Esophagus mucosa (tissue), 1 donor: Measurements from ENCODE around the gene TMEM79. TPM values are rescaled to one million over a fixed set of nuclear protein-coding genes. Genes with fewer than 3 reads are reported as not detected.

ENCODE experiments used
- ATAC-seq: fragments of 200-7000 bp; cut with Tn5 transposase; one replicate; pipeline ENCODE4 v1.9.1; 2020
- total RNA-seq: library from RNA; stranded (reverse); gene quantifications from one replicate; pipeline ENCODE4 v1.2.4, GENCODE V29; 2023
- donor health status: DM: yes; HTN: yes; CAD: no.

The TMEM79 gene
- 110 TPM for total RNA-seq

- ATAC-seq, result peak; percentile 63
Observed at GRCh38 chr1:156284112-156284511, at the start of gene TMEM79. Gene TMEM79, plus strand, starts transcription at chr1:156284325. Its CDS starts 902 bp downstream, at chr1:156285227.

DNA sequence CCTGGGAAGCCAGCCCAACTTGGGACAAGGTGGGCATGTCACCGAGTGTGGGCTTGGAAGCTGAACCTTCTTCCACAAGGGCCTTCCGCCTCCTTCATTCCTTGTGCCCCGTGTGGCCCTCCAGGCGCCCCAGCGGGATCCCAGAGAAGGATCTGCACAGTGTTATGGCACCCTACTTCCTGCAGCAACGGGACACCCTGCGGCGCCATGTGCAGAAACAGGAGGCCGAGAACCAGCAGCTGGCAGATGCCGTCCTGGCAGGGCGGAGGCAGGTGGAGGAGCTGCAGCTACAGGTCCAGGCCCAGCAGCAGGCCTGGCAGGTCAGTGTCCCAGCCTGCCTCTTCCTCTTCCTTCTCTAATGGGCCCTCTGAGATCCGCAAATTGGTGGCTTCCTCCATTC is 48.0 kb upstream of the TMEM79 start:
- ATAC-seq, result peak; percentile 48

GRCh38 chr1:156238248-156238647 is 45.9 kb upstream of the TMEM79 start:
- ATAC-seq, result no peak

DNA sequence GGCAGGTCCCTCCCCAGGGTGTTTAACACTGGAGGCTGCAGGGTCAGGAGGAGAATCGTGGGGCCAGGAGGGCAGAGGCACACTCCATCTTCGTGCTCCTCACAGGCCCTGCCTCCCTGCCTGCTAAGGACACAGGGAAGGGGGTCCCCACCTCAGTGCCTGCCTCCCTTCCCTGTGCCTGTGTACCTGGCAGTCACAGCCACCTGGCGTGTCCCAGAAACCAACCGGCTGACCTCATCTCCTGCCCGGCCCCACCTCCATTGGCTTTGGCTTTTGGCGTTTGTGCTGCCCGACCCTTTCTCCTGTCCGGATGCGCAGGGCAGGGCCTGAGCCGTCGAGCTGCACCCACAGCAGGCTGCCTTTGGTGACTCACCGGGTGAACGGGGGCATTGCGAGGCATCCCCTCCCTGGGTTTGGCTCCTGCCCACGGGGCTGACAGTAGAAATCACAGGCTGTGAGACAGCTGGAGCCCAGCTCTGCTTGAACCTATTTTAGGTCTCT is 42.8 kb upstream of the TMEM79 start:
- ATAC-seq, result peak; percentile 69

- no peak for ATAC-seq
Observed at GRCh38 chr1:156241926-156242325, 42.2 kb upstream of the TMEM79 start, which contains the start of gene BGLAP. Gene BGLAP, plus strand, starts transcription at chr1:156242184. Its CDS starts 48 bp downstream, at chr1:156242232.

GRCh38 chr1:156242738-156243137 is 41.4 kb upstream of the TMEM79 start:
- ATAC-seq, result no peak

- ATAC-seq, result no peak
Observed at GRCh38 chr1:156244126-156244525, 40.0 kb upstream of the TMEM79 start.

GRCh38 chr1:156244712-156245111 is 39.4 kb upstream of the TMEM79 start:
- ATAC-seq, result no peak

- peak; percentile 29 for ATAC-seq
Observed at GRCh38 chr1:156245451-156246232, 38.5 kb upstream of the TMEM79 start.

DNA sequence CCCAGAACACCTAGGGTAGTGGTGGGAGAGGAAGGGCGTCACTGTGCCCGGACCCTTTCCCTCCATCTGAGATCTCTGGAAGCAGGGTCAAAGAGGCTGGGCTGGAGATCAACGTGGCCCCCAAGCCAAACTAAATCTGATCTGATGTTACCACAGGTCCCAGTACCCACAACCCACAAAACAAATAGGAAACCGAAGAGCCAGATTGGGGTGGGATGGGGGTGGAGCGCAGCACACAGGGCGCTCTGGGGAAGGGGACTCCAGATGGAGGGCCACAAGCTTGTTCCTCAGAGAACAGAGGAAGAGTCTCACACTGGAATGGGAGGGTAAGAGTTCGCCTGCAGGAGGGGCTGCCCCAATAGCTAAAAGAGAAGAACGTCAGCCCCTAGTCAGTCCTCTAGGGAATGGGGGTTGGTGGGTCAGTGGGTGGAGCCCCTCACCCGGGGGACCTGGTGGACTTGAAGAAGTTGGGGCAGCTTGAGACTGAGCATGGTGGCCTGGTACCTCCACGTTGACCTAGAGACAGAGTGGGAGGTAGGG is 37.8 kb upstream of the TMEM79 start:
- ATAC-seq, result no peak

DNA sequence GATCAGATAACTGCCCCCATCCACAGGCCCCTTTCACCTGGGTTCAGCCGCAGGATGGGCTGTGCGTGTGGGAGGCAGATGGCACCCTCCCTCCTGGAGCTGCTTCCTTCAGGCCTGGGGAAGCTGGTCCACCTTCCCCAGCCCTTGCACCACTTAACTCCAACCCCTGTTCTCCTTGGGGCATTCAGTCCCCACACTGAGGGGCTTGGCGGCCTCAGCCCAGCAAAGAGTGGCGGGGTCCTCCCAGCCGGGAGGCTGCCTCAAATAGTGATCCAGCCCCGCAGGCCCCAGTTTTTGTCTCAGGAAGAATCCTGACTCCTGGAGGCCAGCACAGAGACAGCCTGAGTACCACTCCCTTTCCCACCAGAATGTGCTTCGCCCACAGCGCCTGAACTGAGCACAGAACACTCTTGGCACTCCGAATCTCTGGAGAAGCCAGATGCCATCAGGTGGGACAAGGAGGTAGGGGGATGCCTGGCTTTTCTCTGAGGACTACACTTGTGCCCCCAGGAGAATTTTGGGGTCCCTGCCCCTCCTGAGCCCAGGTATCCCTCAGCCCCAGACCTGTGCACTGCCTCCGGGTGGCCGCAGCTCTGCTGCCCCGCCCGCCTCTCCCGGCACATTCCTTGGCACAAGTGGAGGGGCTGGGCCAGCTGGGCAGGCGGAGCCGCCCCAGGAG is 37.2 kb upstream of the TMEM79 start:
- ATAC-seq, result peak; percentile 64

DNA sequence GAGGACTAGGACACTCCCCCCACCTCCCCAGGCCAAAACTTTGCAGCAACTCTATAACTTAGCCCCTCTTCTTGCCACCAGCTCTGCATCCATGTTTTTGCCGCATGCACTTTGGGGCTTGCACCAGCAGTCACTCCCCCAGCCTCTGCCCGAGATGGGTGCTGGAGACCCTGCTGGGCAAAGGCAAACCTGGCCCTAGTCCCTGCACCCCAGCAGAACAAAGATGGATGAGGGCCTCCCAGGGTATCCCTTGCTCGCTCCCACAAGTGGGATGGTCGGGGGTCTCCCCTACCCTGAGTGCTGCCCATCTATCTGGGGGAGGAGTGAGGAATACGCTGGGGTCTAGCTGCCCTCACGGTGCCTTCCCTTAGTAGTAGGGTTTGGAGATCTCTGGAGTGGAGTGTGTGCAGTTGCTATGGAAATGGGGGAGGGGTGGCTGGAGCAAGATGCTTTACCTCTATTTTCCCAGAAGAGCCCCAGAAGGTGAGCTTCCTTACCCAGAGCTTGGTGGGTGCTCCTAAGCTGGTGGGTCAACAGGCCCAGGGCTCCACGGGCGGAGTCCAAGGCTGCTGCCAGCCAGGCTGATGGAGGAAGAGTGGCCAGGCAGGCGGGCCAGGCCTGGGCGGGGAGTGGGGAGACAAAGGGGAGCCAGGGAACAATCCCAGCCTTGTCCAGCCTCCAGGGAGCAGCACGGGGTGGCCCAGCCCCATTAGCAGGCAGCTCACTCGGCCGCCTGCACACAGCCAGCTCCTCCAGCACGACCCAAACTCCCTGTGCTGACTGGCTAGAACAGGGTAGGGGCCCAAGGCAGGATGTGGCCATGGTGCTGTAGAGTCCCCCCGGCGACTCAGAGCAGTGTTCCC is 36.4 kb upstream of the TMEM79 start, which contains the start of gene PAQR6:
Gene PAQR6 (minus strand): TSS at position 597 of the 863 bp plus-strand sequence. CDS start 1,325 bp downstream, outside the sequence.
- ATAC-seq, result peak; percentile 16

DNA sequence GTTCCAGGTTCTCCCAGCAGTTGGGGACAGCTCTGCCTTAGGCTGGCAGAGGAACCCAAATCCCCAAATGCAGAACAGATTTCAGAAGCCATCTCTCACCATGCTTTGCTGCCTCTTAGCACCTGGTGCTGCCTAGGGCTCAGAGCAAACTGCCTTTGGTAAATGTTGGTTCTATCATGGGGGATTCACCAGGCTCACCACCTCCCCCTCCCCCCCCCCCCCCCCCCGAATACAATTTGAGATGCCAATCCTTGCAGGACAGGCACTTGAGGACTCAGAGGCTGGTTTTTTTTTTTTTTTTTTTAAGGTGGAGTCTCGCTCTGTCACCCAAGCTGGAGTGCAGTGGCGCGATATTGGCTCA is 35.8 kb upstream of the TMEM79 start:
- ATAC-seq, result no peak

- ATAC-seq, result no peak
Observed at GRCh38 chr1:156249593-156249992, 34.5 kb upstream of the TMEM79 start.

DNA sequence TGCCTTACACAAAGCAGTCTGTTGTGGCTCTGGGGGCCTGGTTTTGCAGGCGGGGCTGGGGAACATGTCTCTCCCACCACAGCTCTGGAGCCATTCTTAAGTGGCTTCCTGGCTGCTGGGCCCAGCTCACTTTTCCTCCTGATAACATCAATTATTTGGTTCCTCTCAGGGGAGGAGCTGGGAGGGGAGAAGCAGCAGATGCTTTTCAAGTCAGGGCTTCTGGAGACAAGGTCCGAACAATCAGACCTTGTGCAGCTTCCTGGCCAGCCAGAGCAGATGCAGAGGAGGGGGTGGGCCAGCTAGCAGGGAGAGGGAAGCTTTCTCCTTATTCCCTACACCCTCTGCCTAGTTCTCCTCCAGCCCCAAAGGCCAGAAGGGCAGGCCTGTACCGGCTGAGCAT is 32.6 kb upstream of the TMEM79 start:
- ATAC-seq, result no peak

DNA sequence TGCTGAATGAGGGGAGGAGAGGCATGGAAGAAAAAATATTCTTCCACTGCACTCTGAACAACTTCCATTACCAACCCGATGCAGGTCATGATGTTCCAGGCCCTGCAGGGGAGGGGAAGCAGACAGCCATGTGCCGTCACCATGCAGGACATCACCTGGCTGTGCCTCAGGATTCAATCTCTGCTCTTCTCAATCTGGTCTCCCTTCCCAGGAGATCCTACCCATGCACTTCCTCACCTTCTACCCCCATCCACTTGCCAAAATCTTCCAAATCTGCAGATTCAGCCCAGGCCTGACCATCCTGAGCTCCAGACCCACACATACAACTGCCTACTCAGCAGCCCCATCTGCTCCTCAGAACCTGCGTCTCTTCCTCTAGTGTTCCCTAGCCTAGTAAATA is 30.5 kb upstream of the TMEM79 start:
- no peak for ATAC-seq

DNA sequence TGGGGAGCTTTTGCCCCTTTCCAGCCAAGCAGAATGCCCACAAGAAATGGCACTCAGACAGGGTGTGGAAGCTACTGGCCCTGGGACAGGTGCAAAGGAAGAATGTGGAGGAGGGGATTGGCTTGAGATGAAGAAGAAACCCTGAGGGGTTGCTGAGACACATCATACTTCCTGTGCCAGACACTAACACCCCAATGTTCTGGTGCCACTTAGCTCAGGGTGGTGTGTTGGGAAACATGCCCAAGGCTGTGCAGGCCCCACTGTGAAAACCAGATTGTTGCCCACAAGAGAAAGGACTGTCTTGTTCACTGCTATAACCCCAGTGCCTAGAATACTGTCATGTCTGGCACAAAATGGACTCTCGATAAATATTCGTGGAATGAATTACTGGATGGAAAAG is 26.4 kb upstream of the TMEM79 start:
- no peak for ATAC-seq

DNA sequence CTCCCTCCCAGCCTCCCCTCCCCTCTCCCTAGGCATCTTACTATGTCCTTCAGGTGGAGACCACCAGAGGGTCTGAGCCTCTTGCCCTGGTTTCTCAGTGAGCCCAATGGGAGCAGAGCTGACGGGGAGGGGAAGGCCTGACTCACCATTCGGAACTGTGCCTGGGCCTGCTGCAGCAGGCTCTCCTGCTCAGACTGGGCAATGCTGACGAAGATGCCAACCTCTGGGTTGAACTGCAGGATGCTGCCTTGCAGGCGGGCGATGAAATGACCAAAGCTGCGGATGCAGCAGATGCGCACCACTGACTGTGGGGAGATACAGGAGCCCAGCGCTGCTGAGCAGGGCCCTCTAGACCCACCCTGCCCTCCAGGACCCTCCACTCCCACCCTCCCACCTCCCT is 25.3 kb upstream of the TMEM79 start:
- peak; percentile 72 for ATAC-seq

GRCh38 chr1:156259805-156260204 is 24.3 kb upstream of the TMEM79 start:
- no peak for ATAC-seq

- ATAC-seq, result no peak
Observed at GRCh38 chr1:156260896-156261295, 23.2 kb upstream of the TMEM79 start.

GRCh38 chr1:156262461-156263287 is 21.5 kb upstream of the TMEM79 start:
- peak; percentile 94 for ATAC-seq

- ATAC-seq, result no peak
Observed at GRCh38 chr1:156263288-156263655, 20.9 kb upstream of the TMEM79 start.
